Left hindlimb (tissue), 1 donor: Measurements from ENCODE around the gene ZNF335.
"Not testable (repeated sequence)": the region's sequence is repeated elsewhere in the genome, so short reads cannot be mapped to it uniquely, and the experiment has no call there.

Experiments
- DNase-seq: peaks from one replicate; pipeline ENCODE4 v3.0.0-alpha.2; 2018

Gene ZNF335

DNA sequence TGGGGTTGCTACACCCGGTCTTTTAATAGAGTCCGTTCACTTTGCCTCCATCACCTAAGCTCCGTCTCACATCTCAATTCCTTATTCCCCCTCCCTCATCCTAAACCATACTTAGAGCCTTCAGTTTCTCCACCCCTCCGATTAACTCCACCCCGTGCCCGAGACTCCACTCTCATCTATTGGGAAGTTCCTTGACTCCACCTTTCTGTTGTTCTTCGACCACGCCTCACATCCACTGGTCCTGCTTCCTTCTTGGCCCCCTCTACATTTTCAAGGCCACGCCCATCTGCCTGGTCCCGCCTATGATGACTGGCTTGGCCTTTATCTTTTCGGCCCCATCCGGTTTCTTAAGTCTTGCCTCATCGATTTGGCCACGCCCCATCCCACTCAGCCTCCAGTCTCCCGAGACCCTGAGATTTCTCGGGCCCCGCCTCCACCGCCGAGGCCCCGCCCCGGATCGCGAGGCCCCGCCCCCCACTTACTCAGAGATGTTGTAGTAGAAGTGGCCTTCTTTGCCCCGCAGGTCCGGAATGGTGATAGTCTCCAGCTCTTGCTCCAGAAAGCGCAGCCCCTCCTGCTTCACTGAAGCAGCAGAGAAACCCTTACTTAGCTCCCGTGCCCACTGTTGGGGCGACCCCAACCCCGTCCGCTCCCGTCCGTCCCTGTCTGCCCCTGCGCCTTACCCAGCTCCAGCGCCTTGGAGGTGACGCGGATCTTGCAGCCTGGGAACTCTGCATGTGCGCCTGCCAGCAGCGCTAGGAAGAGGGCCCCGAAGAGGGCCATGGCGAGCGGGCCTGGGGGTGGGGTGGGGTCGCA lies 61.1 kb downstream of the ZNF335 start:
- peak; percentile 94 for DNase-seq

DNA sequence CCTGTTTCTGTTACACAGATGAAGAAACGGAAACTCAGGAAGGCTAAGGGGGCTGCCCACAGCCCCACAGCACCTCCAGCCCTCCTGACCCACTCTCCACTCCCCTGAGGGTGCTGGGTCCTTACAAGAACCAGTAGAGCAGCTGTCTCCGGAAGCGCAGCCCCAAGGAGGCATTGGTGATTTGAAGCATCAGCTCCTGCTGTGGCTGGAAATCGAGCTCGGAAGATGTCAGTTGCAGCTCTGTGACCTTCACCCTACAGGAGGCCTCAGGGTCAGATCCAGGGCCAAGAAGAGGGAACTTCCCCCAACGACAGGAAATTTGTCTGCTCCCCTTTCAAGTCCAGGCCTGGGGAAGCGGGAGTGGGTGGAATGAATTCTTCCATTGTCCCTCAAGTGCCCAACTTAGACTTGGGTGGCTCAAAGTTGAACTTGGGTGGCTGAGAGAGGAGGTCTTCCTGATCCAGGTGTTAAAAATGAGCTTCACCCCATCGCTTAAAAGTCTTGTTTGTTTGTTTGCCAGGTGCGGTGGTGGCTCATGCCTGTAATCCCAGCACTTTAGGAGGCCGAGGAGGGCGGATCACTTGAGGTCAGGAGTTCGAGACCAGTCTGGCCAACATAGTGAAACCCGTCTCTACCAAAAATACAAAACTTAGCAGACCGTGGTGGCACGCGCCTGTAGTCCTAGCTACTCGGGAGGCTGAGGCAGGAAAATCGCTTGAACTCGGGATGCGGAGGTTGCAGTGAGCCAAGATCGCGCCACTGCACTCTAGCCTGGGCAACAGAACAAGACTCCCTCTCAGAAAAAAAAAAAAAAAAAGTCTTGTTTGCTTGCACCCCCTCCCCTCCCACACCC lies 62.0 kb downstream of the ZNF335 start:
- DNase-seq = no peak

DNA sequence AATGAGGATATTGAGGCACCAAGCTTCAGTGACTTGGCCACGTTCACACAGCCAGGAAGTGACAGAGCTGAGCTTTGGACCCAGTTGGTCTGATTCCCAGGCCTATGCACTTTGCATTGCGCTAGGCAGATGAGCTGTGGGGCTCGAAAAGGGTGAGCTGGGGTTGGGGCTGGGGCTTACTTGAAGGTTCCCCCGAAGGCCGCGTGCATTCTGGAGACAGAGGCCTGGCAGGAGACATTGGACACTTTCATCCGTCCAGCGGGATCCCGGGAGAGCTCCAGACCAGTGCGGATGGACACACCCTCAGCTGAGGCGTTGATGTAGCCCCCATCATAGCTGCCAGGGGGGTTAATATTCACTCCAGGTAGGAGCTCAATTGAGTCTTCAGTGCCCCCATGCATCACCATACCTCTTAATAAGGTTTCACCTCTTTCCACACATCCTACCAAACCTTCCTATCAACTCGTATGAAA lies 62.6 kb downstream of the ZNF335 start:
- no peak for DNase-seq

DNA sequence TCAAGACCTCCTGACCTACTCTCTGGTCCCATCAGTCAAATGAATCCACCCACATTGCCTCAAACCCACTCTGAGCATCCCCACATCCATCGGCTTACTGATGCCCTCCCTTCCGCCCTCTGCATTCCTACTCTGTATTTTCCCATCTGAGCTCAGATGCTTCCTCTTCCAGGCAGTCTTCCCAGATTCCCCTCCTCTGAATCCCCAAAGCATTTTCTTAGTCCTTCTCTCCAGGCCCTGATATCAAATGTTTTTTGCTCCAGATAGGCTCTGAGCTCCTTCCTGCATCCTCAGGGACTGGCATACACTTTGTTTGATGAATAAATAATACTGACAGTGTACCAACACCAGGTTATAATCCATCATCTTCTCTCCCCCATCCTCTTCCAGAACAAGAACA lies 63.9 kb downstream of the ZNF335 start:
- DNase-seq = no peak

DNA sequence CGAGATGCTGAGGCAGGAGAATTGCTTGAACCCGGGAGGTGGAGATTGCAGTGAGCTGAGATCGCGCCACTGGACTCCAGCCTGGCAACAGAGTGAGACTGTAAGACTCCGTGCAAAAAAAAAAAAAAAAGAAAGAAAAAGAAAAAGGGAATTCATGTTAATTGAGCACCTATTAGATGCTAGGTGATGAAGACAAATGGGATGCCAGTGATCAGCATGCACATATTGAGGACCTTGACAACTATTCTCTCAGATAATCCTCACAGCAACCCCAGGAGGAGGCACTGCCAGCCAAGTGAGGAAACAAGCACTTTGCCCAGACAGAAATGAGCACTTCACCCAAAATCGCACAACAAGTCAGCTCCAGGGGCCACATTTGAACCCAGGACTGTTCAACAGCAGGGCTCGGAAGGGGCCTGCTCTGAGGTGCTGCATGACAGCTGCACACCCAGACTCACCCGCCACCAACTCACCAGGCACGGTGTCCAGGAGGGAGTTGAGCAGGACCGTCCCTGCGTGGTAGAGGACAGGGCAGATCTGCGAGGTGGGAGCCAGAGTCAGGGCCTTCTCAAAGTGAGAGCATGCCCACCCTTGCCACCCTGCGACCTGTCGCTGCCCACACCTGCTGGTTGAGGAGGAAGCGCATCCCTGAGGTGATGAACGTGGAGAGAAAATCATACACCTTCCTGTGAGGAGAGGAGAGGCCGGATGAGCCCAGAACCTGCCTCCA lies 64.6 kb downstream of the ZNF335 start:
- DNase-seq = no peak

DNA sequence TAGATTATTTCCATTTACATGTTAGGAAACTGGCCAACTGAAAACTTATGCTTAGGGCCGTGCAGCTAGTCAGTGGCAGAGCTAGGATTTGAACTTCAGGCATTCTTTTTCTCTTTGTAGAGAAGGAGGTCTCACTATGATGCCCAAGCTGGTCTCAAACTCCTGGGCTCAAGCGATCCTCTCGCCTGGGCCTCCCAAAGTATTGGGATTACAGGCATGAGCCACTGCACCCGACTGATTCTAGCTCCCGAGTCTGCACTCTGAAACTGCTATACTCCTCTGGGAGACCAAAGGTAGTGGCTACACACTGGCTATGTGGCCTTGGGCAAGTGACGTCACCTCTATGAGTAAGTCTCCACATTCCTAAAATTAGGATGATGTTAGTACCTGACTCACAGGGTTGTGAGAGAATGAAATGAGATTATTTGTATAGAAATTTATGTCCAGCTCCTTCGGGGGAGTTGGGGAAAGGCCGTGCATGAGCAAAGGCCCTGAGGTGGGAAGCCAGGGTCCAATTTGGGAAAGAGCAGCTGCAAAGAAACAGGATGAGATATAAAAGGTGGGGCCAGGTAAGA lies 66.4 kb downstream of the ZNF335 start:
- no peak for DNase-seq

DNA sequence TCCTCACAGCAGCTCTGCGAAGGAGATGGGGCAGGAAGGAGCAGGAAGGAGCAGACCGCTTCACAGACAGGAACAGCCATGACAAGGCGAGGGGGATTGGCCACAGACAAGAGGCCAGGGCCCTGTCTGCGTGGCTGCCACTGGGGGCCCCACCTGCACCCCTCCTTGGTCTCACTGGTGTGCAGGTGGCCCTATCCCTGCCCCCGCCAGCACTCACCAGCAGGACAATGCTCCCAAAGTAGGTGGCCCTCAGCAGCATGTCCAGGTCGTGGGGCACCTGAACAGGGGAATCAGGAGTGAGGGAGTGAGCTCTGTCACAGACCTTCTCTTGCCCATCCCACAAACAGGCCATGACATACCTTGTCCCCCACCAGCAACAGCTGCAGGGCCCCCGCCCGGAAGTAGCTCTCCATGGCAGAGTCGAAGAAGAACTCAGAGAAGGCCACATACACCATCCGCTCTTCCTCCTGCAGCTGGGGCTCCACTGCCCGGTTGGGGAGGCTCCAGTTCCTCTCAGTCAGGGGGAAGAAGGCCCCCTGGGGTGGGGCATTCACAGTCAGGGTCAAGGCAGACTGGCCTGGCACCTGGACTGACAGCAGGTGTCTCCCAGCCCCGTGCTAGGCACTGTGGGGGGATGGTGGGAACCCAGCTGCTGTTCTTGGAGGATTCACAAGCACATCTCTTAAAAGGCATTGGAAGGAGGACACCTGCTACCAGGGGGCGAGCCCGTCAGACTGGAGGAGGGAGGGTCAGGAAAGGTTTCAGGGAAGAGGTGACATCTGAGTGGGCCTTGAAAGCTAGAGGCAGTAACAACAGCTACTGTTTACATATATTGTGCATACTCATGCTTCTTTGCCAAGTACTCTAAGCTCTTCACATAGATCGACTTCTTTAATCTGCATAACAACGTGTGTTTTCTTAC lies 67.2 kb downstream of the ZNF335 start:
- DNase-seq = no peak

DNA sequence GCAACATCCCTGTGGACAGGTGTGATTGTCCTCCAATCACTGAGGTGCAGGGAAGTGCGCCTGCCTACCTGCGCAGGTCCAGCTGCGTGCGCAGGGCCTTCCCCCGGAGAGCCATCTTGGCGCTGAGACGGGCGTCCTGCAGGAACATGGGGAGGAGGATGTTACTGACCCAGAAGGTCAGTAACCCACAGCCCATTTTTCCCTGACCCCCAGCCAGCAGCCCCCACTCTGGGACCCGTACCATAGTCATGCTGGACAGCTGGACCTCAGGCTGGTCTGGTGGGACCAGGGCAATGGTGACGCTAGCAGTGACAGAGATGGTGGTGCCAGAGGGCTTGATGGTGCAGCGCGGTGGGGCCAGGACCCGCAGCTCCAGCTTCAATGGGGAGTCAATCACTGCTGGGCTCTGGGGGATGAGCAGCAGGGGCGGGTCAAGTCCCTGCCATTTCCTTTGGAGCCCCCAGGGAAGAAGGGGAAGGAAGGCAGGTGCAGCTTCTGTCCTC lies 69.8 kb downstream of the ZNF335 start:
- DNase-seq = no peak

GRCh38 chr20:45901332-45901731 lies 70.7 kb downstream of the ZNF335 start:
- DNase-seq = not testable (repeated sequence)

DNA sequence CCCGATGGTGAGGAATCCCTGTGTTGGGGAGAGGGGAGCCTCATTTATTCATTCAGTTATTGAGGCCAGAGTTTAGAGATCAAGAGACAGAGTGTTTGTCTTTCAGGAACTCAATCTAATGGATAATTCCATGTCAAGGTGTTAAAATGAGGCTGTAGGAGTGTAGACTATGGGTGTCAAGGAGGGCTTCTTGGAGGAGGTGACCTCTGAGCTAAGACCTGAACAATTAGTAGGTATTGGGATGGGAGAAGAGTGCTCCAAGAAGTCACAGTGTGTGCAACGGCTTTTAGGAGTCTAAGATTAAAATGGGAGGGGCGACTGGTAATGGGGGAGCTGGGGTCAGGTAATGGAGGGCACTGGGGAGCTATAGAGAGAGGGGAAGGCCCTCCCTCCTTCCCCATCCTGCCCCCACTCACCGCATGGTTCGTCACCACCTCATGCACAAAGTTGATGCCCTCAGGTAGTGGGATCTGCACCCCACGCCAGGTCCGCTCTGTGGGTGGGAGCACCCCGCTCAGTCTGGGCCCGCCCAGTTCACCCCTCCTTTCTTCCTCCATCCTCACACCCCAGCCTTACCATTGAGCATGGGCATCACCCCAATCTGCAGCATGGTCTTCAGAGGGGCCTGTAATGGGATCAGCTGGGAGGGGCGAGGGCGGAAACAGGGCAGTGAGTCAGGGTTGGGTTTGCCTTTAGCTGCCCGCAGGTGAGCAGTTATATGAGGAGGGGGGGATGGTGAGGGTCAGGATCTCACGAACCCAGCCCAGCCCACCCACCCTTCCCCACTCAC lies 72.8 kb downstream of the ZNF335 start:
- DNase-seq = no peak
